RPMI7951 (cell line): ENCODE measurements around the gene PPP1R13B. TPM values are rescaled to one million over a fixed set of nuclear protein-coding genes. Genes with fewer than 3 reads are reported as not detected.

Source experiments
- DNase-seq: peaks from one replicate; pipeline ENCODE4 v3.0.0-alpha.2; 2012; ENCODE audit warnings: low read depth
- total RNA-seq: library from RNA; depleted of rRNA; stranded (reverse); fragments of >200 nt; shearing (Covaris generic); gene quantifications from 2 replicates; pipeline ENCODE4 v1.2.3, GENCODE V29; 2014; rRNA removed

The PPP1R13B gene
- total RNA-seq, 1 experiment from 2014 or later = 1.6 TPM

GRCh38 chr14:103686831-103687485 is 160.4 kb downstream of the PPP1R13B start:
- DNase-seq = no peak

DNA sequence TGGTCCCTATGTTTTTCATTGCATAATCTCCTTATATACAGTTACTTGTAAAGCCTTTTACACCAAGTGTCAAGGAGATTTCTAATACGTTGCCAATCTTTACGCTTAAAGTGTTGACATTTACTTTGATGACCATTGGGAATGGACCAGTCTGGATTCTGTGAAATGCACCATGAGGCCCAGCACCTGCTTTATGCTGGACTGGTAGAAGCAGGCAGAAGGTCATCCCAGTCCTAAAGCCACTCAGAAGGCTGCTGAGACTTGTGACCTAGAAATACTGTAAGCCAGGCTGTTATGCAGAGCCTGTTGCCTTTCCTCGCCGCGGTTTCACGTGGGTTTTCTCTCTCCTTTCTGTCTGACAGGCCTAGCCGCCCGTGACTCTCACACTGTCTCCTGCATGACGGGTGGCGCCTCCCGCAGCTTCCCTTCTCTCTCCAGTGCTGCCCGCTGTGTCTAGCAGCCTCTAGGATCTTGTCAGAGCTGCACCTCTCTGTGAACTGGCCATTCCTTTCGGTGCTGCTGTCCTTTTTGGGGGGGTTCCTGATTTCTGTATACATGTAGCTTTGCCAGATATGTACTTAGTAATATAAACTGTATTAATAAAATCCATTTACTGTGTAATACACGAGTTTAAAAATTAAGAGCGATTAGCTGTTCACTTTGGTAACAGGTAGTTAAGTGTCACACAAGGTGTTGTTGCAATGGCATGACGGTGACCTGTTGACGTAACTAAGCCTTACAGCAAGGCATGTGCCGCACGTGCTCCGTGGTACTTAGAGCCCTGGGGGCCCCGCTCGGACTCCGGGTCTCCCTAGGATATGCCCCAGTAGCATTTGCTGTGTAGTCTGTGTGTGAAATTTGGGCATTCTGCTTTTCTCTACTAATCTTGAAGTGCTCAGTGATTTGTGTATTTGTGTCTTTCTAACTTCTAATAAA is 161.8 kb downstream of the PPP1R13B start:
- DNase-seq = no peak

DNA sequence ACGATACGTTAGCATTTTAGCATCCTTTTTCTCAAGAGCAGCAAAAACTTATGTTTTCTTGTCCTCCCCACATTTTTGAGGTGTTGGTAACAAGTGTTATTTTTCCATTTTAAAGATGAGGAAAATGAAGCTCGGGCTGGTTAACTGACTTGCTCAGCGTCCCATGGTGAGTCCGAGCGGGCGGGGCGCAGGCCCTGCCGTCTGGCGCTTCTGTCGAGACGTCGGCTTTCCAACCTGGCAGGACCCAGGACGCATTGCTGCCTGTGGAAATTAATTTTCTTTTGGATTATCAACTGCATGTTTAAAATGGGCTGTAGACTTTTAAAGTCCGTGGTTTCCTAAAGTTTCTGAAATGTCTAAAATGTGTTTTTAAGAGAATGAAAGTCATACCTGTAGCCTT is 162.5 kb downstream of the PPP1R13B start:
- DNase-seq = no peak

- DNase-seq = no peak
These were observed 162.9 kb downstream of the PPP1R13B start for GRCh38 chr14:103684471-103684870.

Other genes with a start within 250 kb of the PPP1R13B start
- 89.5 and 118 TPM in 2 replicates for gene KLC1, start 218.4 kb downstream of the PPP1R13B start, total RNA-seq
- gene XRCC3, start 132.1 kb downstream of the PPP1R13B start, total RNA-seq = 14.5 and 22.4 TPM in 2 replicates
- 34.5 and 37.0 TPM in 2 replicates for gene ZFYVE21, start 131.8 kb downstream of the PPP1R13B start, total RNA-seq
- not detected in 2 replicates for gene TDRD9, start 80.9 kb upstream of the PPP1R13B start, total RNA-seq
- not detected in 2 replicates for gene RD3L, start 95.0 kb upstream of the PPP1R13B start, total RNA-seq
- gene ASPG, start 238.1 kb upstream of the PPP1R13B start, total RNA-seq = not detected in 2 replicates